Epithelial cell of prostate (primary cell): ENCODE results near the gene LIMS3.
"Not testable (repeated sequence)": the region's sequence is repeated elsewhere in the genome, so short reads cannot be mapped to it uniquely, and the experiment has no call there.

ENCODE experiments used
- DNase-seq: peaks from one replicate; pipeline ENCODE4 v3.0.0-alpha.2; 2011; ENCODE audit warnings: low read depth, low spot score
- H3K27ac ChIP-seq: fragments of 450-650 bp; 2 replicates; pipeline ENCODE4 v1.5.1; 2017; ENCODE audit warnings: mild to moderate bottlenecking

The LIMS3 gene

DNA sequence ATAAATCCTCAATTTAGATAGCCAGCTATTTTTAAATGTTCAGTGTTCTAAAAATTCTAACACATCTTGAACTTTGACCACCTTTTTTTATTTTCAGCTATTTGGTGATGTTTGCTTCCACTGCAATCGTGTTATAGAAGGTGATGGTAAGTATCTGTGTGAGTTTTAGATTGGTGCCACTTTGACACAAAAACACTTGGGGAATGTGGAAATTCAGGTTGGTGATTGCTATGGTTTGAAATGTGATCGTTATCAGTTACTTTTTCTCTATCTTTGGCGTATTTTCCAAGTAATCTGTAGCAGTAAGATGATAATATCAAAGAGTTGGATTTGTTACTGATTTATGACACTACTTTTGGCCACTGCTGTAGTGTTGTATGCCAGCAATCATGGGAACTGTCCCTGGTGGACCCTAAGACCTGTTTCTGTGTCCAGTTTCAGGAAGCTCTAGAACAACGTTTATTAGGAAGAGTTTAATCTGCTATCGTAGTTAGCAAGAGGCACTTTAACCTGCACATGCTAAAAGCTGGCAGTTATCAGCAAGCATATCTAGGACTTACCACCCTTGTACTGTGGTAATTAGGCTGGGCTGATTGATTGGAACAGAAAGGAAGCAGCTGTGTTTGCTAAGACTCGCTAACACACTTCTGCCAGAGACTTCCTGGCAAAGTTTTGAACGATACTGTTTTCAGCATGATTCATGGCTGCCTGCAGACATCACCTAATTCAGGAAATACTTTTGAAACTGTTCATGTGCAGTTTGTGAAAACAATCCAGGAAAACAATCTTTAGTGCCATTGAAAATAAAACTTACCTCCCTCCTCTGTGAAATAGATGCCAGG, 23.3 kb downstream of the LIMS3 start:
- not testable (repeated sequence) for H3K27ac ChIP-seq, DNase-seq

- not testable (repeated sequence) for H3K27ac ChIP-seq, DNase-seq
Measured at GRCh38 chr2:109924481-109924880, 26.0 kb downstream of the LIMS3 start.

- not testable (repeated sequence) for H3K27ac ChIP-seq, DNase-seq
Measured at GRCh38 chr2:109927803-109928202, 29.3 kb downstream of the LIMS3 start.

DNA sequence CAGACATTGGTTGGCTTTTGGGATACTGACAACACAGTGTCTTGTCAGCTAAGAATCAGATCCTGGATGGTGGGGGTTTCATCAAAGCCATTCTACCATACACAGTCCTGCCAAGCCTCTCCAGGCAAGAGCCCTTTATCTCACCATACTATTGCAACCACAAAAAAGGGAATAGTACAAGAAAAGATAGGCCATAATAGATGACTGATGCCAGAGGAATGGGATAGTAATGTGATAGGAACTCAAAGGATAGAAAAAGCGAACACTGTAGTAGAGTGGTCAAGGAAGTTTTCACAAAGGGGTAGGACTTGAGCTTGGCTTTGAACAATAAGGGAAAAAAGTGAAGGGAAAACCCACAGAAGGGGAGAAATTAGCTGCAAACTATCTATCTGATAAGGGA, 30.7 kb downstream of the LIMS3 start:
- DNase-seq, H3K27ac ChIP-seq: not testable (repeated sequence)

- not testable (repeated sequence) for H3K27ac ChIP-seq, DNase-seq
Measured at GRCh38 chr2:109936534-109936933, 38.0 kb downstream of the LIMS3 start.

GRCh38 chr2:109945362-109945761, 46.9 kb downstream of the LIMS3 start:
- DNase-seq, H3K27ac ChIP-seq: not testable (repeated sequence)

GRCh38 chr2:109947262-109947958, 48.9 kb downstream of the LIMS3 start:
- not testable (repeated sequence) for DNase-seq, H3K27ac ChIP-seq

DNA sequence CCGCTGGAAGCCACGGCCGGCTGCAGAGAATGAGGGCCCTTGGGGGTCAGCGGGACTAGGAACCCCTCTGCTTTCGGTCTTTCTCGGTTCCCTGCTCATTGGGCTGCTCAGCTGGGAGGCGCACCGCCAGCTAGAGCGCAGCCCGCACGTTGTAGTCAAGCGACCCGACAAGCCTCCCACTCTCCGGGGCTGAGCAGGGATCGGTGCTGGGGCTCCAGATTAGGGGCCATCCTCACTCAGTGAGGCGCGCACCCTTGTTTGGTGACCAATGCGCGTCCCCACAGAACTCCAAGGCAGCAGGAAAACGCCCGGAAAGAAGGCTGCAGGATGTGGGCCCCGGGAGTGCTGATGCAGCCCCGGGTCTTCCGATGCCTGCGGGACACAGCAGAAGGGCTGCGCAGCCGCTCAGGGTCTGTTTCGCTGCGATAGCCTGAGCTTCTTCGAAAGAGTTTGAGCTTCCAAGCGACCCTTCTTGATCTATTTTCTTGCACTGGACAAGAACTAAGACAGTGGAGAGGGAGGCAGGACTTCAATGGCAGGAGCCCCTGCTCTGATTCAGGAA, 49.6 kb downstream of the LIMS3 start:
- not testable (repeated sequence) for DNase-seq, H3K27ac ChIP-seq

- not testable (repeated sequence) for DNase-seq, H3K27ac ChIP-seq
Measured at GRCh38 chr2:109950146-109950843, 51.8 kb downstream of the LIMS3 start.

DNA sequence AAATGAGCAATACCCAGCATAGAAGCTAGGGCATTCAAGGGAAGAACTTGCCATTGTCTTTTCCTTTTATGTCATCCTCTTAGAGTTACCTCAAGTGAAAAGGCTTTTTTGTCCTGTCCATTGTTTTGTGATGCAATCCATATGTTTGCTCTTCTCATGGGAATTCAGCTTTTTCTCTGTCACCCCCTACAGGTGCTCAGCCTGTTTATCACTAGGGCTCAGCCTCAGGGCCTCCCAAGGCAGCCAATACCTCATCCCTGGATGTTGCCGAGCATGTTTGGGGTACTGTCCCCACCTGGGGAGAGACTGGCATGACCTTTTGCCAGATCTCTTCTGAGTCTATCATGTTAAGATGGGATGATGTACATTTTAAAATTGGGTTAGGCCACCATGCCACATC, 65.5 kb downstream of the LIMS3 start:
- DNase-seq, H3K27ac ChIP-seq: not testable (repeated sequence)

GRCh38 chr2:109965482-109965881, 67.0 kb downstream of the LIMS3 start:
- DNase-seq, H3K27ac ChIP-seq: not testable (repeated sequence)

DNA sequence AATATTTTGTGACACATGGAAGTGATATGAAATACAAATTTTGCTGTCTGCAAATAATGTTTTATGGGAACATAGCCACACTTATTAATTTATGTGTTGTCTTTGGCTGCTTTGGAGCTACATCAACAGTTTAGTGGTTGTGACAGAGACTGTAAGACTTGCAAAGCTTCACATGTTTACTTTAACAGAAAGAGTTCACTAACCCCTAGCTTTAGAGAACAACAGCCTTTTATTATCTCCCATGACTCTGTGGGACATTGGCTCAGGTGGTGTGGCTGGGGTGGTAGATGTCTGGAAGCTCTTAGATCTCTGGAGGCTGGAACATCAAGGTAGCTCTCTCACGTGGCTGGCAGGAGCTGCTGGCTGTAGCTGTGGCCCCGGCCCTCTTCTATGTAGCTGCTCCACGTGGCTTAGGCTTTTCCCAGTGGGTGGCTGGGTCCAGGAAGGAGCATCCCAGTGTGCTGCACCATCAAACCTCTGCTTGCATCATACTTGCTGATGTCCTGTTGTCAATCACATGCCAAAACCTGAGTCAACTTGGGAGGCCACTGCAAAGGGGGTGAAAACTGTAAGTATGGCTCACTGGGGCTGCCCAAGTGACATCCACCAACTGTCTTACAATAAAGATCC, 67.7 kb downstream of the LIMS3 start:
- not testable (repeated sequence) for DNase-seq, H3K27ac ChIP-seq

DNA sequence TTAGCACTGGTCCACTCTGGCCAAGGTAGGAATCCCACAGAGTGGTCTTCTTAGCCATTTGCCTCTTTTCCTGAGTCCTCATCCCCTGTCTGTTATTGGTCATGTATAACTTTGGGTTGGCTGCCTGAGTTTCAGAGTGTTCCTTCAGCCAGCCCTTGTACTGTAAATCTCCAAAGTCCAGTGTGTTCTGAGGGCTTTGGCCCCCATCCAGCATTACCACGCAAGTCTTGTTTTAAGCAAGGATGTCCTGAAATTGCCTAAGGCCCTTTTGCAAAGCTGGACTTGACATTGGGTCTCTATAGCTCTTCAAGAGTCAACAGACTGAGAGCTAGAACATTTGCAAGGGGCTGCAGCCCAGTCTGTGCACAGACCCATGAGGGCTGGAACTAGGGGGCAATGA, 68.4 kb downstream of the LIMS3 start:
- not testable (repeated sequence) for DNase-seq, H3K27ac ChIP-seq

- not testable (repeated sequence) for DNase-seq, H3K27ac ChIP-seq
Measured at GRCh38 chr2:109969864-109970263, 71.4 kb downstream of the LIMS3 start.

GRCh38 chr2:109971710-109972109, 73.2 kb downstream of the LIMS3 start:
- H3K27ac ChIP-seq, DNase-seq: not testable (repeated sequence)
